ENCODE results near the gene POLE. TPM values are rescaled to one million over a fixed set of nuclear protein-coding genes. Genes with fewer than 3 reads are reported as not detected.

The POLE gene
- polyA plus RNA-seq, 4 donors, result 36.7 to 68.0 (median 53.0) TPM

DNA sequence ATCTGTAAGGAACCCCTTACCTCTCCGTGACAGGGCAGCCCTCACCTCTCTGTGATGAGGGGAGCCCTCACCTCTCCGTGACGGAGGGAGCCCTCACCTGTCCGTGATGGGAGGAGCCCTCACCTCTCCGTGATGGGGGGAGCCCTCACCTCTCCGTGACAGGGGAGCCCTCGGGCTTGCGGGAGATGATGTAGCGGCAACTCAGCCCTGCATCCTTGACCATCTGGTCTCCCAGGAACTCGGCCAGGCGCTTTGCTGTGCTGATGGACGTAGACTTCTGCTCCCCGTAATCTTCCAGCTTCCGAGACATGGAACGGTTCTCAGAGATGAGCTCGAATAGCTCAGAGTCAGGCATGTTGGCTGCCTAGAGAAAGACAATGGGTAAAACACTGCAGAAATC, 28.0 kb downstream of the POLE start:
- DNase-seq (ENCODE audit: low read depth in 4 of 4, low spot score in 2 of 4), result no peak

DNA sequence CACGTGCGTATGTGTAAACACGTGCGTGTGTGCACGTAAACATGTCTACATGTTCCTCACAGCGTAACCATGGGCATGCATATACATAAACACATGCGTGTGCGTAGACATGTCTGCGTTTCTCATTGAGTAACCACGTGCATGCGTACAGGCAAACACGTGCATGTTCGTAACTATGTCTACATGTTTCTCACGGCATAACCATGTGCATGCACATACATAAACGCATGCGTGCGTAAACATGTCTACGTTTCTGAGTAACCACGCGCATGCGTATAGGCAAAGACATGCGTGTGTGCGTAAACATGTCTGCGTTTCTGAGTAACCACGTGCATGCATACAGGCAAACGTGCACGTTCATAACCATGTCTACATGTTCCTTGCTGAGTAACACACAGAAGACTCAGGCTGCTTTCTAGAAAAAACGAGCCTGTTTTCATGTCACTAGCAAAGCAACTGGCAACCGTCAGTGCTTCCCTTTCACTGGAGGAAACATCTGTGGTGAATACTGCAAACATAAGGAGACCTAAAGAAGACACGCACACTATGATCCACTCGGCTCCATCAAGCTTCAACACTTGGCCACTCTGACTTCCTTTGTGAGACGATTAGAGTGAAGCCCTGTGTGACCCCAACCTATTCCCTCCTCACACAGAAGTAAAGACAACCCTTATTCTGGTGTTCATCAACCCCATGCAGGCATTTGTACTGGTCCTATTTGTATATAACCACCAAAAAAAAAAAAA, 28.8 kb downstream of the POLE start:
- DNase-seq (ENCODE audit: low read depth in 4 of 4, low spot score in 2 of 4), result no peak

DNA sequence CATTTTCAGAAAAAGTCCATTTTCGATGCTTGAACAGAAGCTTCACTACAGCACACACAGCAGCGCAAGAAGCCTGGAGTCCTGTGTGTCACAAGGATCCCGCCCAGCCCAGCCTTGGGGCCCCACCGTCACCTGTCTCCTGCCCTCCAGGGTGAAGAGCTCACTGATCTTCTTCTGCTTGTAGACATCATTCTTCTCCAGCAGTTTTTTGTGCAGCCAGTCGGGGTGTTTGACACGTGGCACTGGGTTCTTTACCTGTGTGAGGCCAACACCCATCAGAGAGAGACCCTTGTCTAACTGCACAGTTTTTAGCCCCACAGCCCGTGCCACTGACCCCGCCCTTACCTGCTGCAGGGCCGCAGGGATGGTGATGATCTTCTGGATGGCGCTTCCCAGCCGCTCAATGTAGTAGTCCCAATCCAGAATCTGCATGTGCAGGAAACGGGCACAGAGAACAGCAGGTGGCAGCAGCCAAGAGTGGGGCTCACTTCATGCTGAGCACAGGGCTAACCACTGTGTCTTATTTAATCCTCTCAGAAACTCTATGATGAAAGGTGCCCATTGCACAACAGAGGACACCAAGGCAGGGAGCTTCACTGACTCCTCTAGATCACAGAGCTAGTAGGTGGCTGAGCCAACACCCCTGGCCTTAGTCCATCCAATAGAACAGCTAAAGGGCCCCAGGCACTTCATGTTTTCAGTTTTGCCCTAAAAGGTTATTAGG, 30.0 kb downstream of the POLE start:
- no peak for DNase-seq (ENCODE audit: low read depth in 4 of 4, low spot score in 2 of 4)

DNA sequence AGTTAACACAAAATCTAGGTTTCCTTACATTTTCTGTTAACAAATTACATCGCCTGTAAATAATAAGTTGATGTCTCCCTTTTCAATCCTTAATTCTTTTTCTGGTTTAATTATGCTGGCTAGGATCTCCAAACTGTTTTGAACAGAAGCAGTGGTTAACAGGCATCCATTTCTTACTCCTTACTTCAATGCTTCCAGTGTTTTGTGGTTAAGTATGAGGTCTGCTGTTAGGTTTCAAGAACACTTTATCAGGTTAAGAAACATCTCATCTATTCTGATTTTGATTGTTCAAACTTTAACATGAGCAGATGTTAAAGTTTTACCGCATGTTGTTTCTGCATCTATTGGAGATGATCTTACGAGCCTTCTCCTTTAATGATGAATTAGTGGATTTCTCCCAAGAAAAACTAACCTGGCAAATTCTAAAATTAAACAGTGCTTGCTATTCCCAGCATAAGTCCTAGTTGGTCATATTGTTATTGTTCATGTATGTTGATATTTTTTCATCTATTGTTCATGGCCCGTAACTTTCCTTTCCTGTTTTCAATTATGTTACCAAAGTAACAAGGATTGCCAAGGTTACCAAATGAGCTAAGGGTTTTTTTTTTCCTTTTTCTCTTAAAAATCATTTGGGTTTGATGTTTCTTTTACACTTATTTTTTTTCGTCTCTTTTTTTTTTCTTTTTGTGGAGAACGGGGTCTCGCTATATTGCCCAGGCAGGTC, 33.4 kb downstream of the POLE start:
- DNase-seq (ENCODE audit: low read depth in 4 of 4, low spot score in 2 of 4), result no peak

DNA sequence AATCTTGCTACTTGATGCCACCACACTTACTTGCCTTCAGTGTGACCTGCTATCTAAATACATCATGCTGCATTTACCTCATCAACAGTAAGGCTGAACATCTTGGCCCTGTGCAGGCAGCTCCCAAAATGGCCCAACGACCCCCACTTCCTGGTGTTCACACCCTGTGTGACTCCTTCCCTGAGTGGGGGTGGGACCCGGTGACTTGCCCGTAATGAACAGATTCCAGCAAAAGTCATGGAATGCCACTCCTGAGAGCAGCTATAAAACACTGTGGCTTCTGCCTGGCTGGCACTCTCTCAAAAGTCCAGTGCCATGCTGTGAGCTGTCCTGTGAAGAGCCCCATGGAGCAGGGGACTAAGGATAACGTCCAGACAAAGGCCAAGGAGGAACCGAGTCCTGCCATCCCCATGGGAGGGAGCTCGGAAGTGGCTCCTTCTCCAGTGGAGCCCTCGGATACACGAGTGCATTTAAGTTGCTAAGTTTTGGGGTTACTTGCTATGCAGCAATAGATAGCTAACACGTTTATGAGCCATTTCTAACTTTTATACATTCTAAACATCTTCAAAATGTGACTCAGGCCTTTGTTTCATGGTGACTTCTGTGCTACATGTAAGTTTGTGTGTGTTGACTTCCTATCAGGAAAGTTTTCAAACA, 35.6 kb downstream of the POLE start:
- DNase-seq (ENCODE audit: low read depth in 4 of 4, low spot score in 2 of 4), result no peak

DNA sequence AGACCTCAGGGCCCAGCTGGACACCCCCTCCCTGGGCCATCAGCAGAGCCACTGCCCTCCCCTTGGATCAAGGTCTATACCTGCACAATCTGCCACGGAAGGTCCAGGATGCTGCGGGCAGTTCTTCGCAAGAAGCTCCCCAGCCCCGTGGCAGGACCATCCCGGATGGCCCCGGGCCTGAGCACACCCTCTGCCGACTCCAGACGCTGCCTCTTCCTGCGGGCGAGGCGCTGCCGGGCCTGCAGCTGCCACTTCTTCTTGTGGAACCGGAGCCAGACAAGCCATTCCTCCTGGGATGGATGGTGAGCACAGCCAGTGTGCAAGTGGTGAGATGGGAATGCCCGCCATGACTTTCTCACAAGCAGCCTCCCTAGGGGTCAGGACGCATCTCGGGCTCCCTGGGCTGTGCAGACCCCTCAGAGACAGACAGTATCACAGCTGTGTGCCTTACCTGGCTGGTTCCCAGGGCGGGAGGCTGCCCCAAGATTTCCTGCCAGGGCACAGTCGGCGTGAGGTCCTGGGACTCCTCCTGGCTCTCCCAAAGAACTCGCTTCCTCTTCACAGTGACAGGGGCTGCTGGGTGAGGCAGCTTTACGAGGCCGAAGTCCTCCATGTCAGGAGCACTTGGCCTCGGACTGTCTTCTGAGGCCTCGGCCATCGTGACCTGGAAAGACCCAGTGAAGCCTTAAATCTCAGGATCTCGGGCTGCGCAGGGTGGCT, 37.8 kb downstream of the POLE start:
- no peak for DNase-seq (ENCODE audit: low read depth in 4 of 4, low spot score in 2 of 4)

DNA sequence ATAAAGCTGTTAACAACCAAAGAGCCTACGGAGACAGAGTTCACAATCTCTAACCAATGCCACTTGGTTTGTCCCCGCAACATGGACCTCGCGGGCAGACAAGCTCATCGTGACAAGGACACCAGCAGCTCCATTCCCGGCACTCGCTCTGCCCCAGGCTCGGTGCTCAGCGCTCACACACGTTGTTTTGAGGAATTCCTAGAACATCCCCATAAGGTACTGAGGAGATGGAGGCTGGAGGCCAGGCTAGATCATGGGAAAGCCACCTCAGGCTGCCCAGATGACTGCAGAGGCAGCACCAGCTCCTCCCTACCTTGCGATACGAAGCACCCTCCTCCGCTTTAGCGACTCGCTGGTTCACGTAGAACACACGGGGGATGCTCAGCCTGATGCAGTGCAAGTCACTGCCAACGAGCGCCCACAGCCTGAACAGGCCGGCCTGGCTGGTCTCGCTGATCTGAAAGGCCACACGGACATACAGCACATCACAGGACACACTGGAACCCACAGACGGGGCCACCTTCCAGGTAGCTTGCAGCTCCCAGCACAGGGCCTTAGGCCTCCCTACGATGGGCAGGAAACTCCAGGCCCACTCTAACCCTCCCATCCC, 38.4 kb downstream of the POLE start:
- no peak for DNase-seq (ENCODE audit: low read depth in 4 of 4, low spot score in 2 of 4)

DNA sequence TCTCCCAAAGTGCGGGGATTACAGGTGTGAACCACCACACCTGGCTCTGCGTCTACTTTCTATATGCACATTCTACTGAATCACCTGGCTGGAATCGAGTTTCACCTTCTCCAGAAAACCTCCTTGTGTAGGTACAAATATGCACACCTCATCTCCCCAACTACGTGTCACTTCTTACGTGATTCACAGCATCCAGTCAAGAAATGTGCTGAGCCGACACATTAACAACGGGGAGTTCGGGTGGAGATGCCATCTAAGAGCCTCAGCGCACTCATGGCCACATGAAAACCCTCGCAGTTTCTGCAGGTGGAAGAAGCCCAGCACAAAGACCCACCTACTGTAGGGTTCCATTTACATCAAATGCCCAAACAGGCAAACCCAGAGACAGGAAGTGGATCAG, 39.3 kb downstream of the POLE start:
- DNase-seq (ENCODE audit: low read depth in 4 of 4, low spot score in 2 of 4), result no peak

DNA sequence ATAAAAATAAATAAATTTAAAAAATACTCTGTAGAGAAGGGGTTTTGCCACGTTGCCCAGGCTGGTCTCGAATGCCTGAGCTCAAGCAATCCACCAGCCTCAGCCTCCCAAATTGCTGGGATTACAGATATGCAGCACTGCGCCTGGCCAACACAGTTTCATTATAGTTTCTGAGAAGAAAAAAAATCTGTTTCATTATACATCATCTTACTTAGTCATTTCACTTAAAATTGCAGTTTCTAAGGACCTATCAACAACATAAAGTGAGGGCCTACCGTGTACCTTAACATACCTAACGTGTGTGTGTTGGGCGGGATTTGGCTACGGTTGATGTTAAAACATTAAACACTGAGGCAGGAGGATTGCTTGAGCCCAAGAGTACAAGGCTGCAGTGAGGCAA, 40.3 kb downstream of the POLE start:
- no peak for DNase-seq (ENCODE audit: low read depth in 4 of 4, low spot score in 2 of 4)

DNA sequence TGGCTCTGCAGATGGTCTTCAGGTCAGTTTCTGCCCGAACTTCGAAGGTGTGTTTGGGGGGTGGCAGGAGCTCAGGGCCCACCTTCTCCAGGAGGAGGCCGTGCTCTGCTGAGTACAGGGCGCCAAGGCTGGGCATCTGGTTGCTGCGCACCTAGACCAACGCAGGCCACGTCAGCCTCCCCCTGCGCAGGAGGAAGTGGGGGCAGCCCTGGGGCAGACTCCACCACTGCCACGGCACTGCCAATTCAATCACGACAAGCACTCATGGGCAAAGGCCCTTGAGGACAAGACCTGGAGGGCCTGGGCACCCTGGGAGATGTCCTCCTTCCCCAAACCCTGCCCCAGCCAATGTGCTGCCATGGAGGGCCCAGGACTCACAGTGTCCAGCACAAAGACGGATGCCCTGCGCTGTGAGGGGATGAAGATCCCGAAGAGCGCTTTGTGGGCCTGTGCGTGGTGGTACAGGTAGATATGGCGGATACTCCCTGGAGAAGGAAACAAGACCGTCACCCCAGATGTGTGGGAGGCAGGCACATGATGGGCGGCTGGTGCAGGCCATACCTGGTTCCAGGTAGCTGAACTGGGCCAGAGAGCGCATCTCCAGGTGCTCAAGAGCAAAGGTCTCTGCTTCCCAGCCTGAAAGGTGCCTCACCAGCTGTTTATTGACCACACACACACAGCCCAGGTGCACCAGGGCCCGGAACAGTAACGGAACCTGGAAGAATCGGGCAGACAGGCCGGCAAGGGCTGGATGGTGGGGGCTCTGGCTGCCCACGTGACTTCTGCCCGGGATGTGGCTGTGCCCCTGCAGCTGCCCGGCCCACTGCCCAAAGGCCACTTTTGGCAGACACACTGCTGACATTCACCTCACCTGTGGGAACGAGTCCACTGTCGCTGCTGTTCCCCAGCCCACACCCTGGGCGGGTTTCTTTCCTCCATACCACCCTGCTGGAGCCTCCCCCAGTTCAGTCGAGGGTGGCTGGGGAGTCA, 44.0 kb downstream of the POLE start:
- DNase-seq (ENCODE audit: low read depth in 4 of 4, low spot score in 2 of 4), result no peak

DNA sequence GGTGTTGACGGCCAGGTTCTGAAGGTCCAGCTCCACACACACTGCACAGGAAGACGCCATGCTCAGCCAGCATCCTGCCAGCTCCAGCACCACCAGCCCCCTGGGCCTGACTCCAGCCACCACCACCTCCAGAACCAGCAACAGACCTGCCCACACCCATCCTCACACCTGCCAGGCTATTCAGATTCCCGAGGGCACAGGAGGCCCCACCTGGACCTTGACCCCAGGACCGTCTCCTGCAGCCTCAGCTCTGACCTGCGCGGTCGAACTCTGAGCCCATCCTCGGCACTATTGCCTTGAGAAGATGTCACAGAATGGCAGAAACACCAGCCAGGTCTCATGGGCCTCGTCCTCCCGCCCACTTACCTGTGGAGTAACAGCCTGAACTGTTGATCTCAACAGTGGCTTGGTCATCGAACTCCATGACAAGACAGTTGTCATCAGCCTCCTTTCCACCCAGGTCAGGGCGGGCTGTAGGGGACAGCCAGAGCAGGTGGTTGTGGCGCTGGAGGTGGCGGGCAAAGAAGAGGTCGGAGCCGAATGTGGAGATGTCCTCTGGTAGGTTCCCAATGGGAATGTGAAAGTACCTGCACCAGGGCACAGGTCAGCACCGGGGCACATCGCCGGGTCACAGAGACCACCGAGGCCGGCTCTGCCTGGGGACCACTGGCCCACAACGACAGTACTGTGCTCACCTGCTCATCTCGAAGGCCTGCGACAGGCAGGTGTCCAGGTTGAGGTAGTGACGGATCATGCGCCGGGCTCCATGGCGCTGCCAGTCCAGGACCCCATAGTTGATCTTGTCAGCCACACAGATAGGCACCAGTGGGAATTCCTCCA, 45.1 kb downstream of the POLE start:
- DNase-seq (ENCODE audit: low read depth in 4 of 4, low spot score in 2 of 4), result no peak

DNA sequence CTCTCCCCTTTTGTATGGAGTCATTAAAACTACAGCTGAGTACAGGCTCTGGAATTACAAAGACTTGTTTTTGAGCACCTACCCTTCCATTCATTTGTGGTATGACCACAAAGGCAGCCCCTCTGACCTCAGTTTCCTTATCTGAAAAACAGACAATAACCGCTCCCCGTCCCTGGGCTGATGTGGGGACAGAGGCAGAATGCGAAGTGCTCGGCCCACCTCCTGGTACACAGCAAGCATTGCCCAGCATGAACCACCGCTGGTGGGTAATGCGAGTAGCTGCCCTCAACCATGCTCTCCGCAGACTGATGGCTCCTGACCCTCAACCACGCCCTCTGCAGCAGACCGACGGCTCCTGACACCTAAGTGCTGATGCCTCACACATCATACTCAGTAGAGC, 46.2 kb downstream of the POLE start:
- no peak for DNase-seq (ENCODE audit: low read depth in 4 of 4, low spot score in 2 of 4)

DNA sequence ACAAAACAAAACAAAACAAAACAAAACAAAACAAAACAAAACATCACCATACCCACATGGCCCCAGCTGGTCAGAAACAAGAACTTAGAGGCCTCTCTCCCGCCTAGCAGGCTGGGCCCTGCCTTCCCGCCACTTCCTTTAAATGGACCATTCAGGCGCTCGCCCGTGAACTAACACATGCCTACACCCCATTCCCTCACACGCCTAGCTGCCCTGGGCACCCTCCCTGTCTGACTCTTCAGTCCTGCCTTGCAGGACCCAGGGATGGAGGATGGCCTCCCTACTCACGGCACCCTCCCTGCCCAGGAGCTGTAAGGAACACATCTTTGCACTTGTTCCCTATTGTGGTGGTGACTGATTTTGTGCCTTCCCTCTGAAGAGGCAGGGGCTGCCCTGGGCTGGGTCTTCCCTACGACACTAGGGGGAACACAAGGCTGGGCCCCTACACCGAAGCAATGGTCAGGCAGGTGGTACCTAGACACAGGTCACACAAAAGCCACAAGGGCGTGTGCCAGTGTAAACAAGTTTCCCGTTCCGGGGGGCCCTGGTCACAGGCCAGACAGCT, 47.1 kb downstream of the POLE start:
- no peak for DNase-seq (ENCODE audit: low read depth in 4 of 4, low spot score in 2 of 4)

DNA sequence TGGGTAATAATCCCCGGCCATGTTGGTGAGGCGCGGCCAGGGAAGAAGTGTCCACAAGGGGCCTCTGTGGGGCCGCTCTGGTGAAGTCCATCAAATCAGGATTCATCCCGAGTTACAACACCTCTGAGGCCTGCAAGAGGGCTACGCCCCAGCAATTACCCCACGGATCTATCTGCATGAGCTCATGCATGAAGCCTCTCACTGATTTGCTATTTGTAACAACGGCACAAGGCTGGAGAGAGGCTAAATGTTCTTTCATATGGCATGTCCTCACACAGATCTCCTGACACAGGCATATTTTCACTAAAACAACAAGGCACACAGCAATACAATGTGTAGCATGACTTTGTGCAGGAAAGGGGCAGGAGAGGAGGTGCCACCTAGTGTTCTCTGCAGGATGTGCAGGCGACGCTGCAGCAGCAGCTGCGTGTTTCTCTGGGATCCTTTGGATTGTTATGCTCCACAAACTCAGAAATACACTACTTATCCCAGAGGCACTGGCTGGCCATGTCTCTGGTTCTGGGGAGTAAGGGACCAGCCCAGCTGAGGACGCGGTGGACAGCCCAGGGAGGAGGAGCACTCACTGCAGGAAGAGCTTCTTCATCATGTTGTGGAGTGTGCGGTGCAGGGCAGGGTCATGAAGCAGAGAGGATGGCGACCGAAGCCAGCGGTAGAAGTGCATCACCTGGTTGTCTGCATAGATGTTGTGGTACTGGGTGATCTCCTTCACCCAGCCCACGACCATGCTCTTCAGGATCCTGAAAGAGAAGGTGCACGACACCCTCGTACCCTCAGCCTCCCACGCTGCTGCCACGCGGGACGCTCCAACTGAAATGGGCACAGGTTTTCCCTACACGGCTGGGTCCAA, 48.4 kb downstream of the POLE start:
- DNase-seq (ENCODE audit: low read depth in 4 of 4, low spot score in 2 of 4), result no peak

DNA sequence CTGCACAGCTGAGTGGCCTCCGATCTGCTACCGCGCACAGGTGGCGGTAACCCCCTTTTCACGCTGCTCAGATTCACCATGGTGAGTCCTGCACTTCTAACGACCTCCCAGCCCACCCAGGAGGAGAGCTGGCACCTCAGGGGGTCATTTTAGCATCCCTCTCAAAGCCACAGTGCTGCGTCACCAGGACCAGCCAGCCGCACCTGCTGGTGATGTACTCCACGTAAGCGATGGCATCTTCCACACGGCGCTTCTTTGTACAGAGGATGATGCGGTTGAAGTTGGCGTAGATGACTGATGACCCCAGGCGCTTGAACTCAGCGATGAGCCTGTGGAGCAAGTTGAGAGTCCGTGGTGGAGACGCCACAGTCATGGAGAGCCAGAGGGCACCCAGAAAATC, 49.3 kb downstream of the POLE start:
- no peak for DNase-seq (ENCODE audit: low read depth in 4 of 4, low spot score in 2 of 4)

DNA sequence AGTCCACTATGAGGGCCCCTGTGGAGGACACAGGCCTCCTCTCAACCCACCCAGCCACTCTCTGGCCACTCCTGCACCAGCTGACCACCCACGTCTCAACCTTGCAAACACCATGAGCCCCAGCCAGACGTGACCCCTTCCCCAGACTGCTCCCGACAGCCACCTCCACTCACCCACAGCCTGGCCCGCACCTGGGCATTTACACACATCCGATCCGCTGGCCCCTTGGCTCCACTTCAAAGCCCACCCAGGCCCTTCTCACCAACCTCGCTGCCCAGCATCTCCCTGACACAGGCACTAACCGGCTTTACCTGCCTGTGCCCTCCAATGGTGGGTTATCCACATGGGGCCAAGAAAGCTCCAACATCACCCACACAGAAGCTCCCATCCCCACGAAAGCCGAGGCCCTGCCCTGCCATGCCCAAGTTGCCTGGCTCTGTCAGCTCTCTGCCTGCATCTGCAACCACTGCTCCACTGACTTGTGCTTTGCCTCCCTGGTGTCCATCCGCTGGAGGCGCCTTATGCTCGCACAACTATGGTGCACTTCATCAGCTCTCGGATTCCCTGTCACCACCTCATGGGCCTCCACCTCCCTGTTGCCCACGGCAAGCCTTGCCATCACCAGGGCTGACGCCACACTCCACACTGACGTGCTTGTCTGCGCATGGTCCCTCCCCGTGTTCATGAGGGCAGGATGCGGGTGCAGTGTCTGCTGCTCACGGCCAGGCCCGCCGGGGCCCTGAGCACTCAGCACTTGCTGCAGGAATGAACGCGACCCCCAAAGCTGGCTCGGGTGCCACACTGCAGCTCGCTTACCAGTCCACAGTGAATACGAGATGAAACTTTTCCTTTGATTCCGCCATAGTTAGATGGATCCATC, 51.8 kb downstream of the POLE start:
- no peak for DNase-seq (ENCODE audit: low read depth in 4 of 4, low spot score in 2 of 4)

All from left renal cortex interstitium (tissue), 4 donors.